H4 (cell line): Measurements from ENCODE around the gene CHD3. TPM values are rescaled to one million over a fixed set of nuclear protein-coding genes. Genes with fewer than 3 reads are reported as not detected.

Experiments
- total RNA-seq: library from RNA; depleted of rRNA; stranded (reverse); fragments of >200 nt; shearing (Covaris generic); gene quantifications from 2 replicates; pipeline ENCODE4 v1.2.3, GENCODE V29; 2014; rRNA removed

CHD3 gene
- total RNA-seq, 1 experiment from 2014 or later = 26.5 TPM

Other genes with a start within 250 kb of the CHD3 start
- gene ATP1B2, start 237.9 kb upstream of the CHD3 start, total RNA-seq = not detected in 2 replicates
- 35.9 and 43.7 TPM in 2 replicates for gene TP53, start 201.3 kb upstream of the CHD3 start, total RNA-seq
- 9.9 and 15.8 TPM in 2 replicates for gene WRAP53, start 200.3 kb upstream of the CHD3 start, total RNA-seq
- 5.6 and 6.2 TPM in 2 replicates for gene EFNB3, start 183.6 kb upstream of the CHD3 start, total RNA-seq
- gene DNAH2, start 171.0 kb upstream of the CHD3 start, total RNA-seq = 0.10 and 0.12 TPM in 2 replicates
- 0.21 and 4.1 TPM in 2 replicates for gene KDM6B, start 54.6 kb upstream of the CHD3 start, total RNA-seq
- not detected in 2 replicates for gene TMEM88, start 33.7 kb upstream of the CHD3 start, total RNA-seq
- 70.3 and 104 TPM in 2 replicates for gene NAA38, start 31.2 kb upstream of the CHD3 start, total RNA-seq
- gene CYB5D1, start 30.8 kb upstream of the CHD3 start, total RNA-seq = 4.0 and 7.5 TPM in 2 replicates
- gene RNF227, start 27.5 kb downstream of the CHD3 start, total RNA-seq = 1.1 and 3.6 TPM in 2 replicates
- 0.21 TPM in 1 of 2 replicates, not detected in the other for gene KCNAB3, start 41.1 kb downstream of the CHD3 start, total RNA-seq
- gene TRAPPC1, start 43.2 kb downstream of the CHD3 start, total RNA-seq = 22.8 and 33.4 TPM in 2 replicates
- gene CNTROB, start 43.4 kb downstream of the CHD3 start, total RNA-seq = 6.2 and 9.1 TPM in 2 replicates
- not detected in 2 replicates for gene GUCY2D, start 113.8 kb downstream of the CHD3 start, total RNA-seq
- not detected in 2 replicates for gene ALOX15B, start 150.3 kb downstream of the CHD3 start, total RNA-seq
- gene ALOX12B, start 198.9 kb downstream of the CHD3 start, total RNA-seq = not detected in 2 replicates
- gene ALOXE3, start 229.7 kb downstream of the CHD3 start, total RNA-seq = not detected in 2 replicates
- 0.14 TPM in 1 of 2 replicates, not detected in the other for gene HES7, start 235.3 kb downstream of the CHD3 start, total RNA-seq